BE2C (cell line): Measurements from ENCODE around the gene IQSEC1.

Source experiments
- DNase-seq: peaks from one replicate; pipeline ENCODE4 v3.0.0-alpha.2; 2020
- H3K27me3 ChIP-seq: fragments of 250-450 bp; sonication (Bioruptor Pico); 2 replicates; pipeline ENCODE4 v1.5.1; 2020; ENCODE audit warnings: mild to moderate bottlenecking
- H3K36me3 ChIP-seq: fragments of 250-450 bp; sonication (Bioruptor Pico); 2 replicates; pipeline ENCODE4 v1.5.1; 2020; ENCODE audit warnings: mild to moderate bottlenecking
- H3K4me1 ChIP-seq: fragments of 250-450 bp; sonication (Bioruptor Pico); 2 replicates; pipeline ENCODE4 v1.5.1; 2020
- H3K4me3 ChIP-seq: 2 replicates; pipeline ENCODE4 v1.5.1; 2011; ENCODE audit warnings: low read depth, low read length
- H3K9me3 ChIP-seq: fragments of 250-450 bp; sonication (Bioruptor Pico); 2 replicates; pipeline ENCODE4 v1.5.1; 2020
- CTCF ChIP-seq: IDR thresholded peaks from 2 replicates; pipeline ENCODE4 v1.5.1; 2012; ENCODE audit warnings: mild to moderate bottlenecking, low read depth, low read length

Gene IQSEC1

GRCh38 chr3:12943124-12944021, 129.9 kb downstream of the IQSEC1 start:
- no peak for TF ChIP-seq CTCF
- Histone ChIP-seq H3K27me3 (no peaks in the 10 kb centered on the region), H3K4me3 (no peak overlapping the region), H3K9me3 (no peaks in the 10 kb centered on the region), H3K36me3 (no peaks in the 10 kb centered on the region), H3K4me1 (no peaks in the 10 kb centered on the region)
- no peak for DNase-seq

GRCh38 chr3:12941495-12942023, 131.7 kb downstream of the IQSEC1 start:
- no peaks in the 10 kb centered on the region for H3K36me3 ChIP-seq
- no peaks in the 10 kb centered on the region for H3K4me1 ChIP-seq
- no peak for DNase-seq
- H3K27me3 ChIP-seq: no peaks in the 10 kb centered on the region
- no peaks in the 10 kb centered on the region for H3K9me3 ChIP-seq
- no peak for TF ChIP-seq CTCF
- H3K4me3 ChIP-seq: no peak overlapping the region

- no peak for DNase-seq
- Histone ChIP-seq H3K36me3 (peaks cover 2% of the 10 kb centered on the region), H3K4me3 (no peak overlapping the region), H3K9me3 (no peaks in the 10 kb centered on the region), H3K4me1 (no peaks in the 10 kb centered on the region), H3K27me3 (no peaks in the 10 kb centered on the region)
- TF ChIP-seq CTCF: no peak
These were observed 132.4 kb downstream of the IQSEC1 start for GRCh38 chr3:12940854-12941253.

GRCh38 chr3:12939137-12939536, 134.1 kb downstream of the IQSEC1 start:
- TF ChIP-seq CTCF: no peak
- Histone ChIP-seq H3K27me3 (no peaks in the 10 kb centered on the region), H3K4me3 (no peak overlapping the region), H3K36me3 (peaks cover 11% of the 10 kb centered on the region), H3K4me1 (no peaks in the 10 kb centered on the region; the same call in 1 of the 2 replicates), H3K9me3 (no peaks in the 10 kb centered on the region)
- no peak for DNase-seq

GRCh38 chr3:12938258-12938711, 134.9 kb downstream of the IQSEC1 start:
- Histone ChIP-seq H3K4me3 (no peak overlapping the region), H3K27me3 (no peaks in the 10 kb centered on the region), H3K4me1 (no peaks in the 10 kb centered on the region; the same call in 1 of the 2 replicates), H3K36me3 (peaks cover 11% of the 10 kb centered on the region), H3K9me3 (no peaks in the 10 kb centered on the region)
- no peak for DNase-seq
- TF ChIP-seq CTCF: no peak
